ENCODE data around the gene AMFR. TPM values are rescaled to one million over a fixed set of nuclear protein-coding genes. Genes with fewer than 3 reads are reported as not detected.
"Not testable (repeated sequence)": the region's sequence is repeated elsewhere in the genome, so short reads cannot be mapped to it uniquely, and the experiment has no call there.

The AMFR gene
- total RNA-seq, 2 donors from 2014 or later = 68.7 to 92.4 TPM

DNA sequence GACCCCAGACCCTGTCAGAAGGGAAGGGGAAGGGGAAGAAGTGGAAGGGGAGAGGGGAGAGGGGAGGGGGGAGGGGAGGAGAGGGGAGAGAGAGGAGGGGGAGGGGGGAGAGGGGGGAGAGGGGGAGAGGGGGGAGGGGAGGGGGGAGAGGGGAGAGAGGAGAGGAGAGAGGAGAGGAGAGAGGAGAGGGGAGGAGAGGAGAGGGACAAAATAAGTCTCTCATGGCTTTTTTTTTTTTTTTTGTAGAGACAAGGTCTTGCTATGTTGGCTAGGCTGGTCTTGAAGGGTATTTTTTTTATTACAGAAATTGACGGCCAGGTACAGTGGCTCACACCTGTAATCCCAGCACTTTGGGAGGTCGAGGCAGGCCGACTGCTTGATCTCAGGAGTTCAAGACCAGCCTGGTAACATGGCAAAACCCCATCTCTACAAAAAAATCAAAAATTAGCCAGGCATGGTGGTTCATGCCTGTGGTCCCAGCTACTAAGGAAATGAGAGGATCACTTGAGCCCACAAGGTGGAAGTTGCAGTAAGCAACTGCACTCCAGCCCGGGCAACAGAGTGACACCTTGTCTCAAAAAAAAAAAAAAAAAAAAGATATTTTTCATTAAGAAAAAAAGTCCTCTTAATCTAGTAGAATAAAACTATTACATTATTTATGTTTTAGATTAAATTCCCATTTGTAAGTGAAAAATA lies 19.2 kb downstream of the AMFR start:
- intact Hi-C loops (cut with DNase I) = no loop called here
- H3K9ac ChIP-seq (ENCODE audit: low read depth in 2 of 2, low read length in 2 of 2) = no peak overlapping the region
- H3K27ac ChIP-seq = no peak overlapping the region
- TF ChIP-seq, protein P1, sequence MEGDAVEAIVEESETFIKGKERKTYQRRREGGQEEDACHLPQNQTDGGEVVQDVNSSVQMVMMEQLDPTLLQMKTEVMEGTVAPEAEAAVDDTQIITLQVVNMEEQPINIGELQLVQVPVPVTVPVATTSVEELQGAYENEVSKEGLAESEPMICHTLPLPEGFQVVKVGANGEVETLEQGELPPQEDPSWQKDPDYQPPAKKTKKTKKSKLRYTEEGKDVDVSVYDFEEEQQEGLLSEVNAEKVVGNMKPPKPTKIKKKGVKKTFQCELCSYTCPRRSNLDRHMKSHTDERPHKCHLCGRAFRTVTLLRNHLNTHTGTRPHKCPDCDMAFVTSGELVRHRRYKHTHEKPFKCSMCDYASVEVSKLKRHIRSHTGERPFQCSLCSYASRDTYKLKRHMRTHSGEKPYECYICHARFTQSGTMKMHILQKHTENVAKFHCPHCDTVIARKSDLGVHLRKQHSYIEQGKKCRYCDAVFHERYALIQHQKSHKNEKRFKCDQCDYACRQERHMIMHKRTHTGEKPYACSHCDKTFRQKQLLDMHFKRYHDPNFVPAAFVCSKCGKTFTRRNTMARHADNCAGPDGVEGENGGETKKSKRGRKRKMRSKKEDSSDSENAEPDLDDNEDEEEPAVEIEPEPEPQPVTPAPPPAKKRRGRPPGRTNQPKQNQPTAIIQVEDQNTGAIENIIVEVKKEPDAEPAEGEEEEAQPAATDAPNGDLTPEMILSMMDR (IDR thresholded peaks at IDR 0.05) = no peak
- H3K36me3 ChIP-seq = peaks cover 8% of the 10 kb centered on the region
- no peaks in the 10 kb centered on the region for H3K9me3 ChIP-seq
- H3K4me1 ChIP-seq = no peaks in the 10 kb centered on the region
- H3K27me3 ChIP-seq = no peaks in the 10 kb centered on the region
- no peak for DNase-seq
- no peak overlapping the region for H3K4me3 ChIP-seq

DNA sequence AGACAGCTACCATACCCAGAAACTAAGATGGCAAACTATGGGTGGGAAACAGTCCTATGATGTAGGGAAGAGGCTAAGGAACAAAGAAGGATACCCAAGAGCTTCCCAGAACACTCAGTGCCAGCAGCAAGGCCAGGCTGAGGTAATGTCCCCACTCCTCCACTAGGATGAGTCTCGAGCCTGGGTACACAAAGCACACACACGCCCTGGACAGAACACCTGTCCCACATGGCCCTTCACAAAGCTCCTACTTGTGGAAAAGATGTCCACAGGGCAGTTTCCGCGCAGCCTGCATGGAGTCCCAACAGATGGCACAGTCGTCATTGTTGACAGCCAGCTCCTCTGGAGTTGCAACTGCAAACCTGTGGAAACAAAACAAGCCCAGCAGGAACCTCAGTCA lies 23.9 kb downstream of the AMFR start:
- Histone ChIP-seq H3K9me3 (no peaks in the 10 kb centered on the region), H3K27me3 (no peaks in the 10 kb centered on the region), H3K4me1 (no peaks in the 10 kb centered on the region), H3K9ac (ENCODE audit: low read depth in 2 of 2, low read length in 2 of 2) (no peak overlapping the region), H3K4me3 (no peak overlapping the region), H3K36me3 (peaks cover 8% of the 10 kb centered on the region), H3K27ac (no peak overlapping the region)
- intact Hi-C loops (cut with DNase I) = no loop called here
- TF ChIP-seq, protein P1 (IDR thresholded peaks at IDR 0.05) = peak; percentile 11
- no peak for DNase-seq

DNA sequence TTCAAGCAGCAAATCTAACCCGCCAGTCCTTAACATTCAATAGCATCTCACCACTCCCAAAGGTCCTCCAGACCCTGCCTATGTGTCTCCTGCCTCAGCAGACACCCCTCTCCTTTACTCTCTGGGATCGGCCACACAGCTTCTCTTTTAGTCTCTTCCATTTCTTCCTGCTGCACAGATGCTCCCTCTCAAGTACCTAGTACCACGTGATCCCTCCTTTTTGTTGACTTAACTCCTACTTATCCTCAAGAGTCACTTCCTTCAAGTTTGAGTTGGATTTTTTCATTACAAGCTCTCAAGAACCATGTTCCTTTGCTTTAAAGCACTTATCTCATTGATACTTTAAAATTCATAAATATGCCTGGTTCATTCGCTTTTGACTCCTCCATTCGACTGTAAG lies 24.9 kb downstream of the AMFR start:
- intact Hi-C loops (cut with DNase I) = no loop called here
- Histone ChIP-seq H3K36me3 (peaks cover 8% of the 10 kb centered on the region), H3K27me3 (no peaks in the 10 kb centered on the region), H3K4me3 (no peak overlapping the region), H3K27ac (no peak overlapping the region), H3K9ac (ENCODE audit: low read depth in 2 of 2, low read length in 2 of 2) (no peak overlapping the region), H3K9me3 (no peaks in the 10 kb centered on the region), H3K4me1 (no peaks in the 10 kb centered on the region)
- TF ChIP-seq, protein P1 (IDR thresholded peaks at IDR 0.05) = no peak
- DNase-seq = no peak

DNA sequence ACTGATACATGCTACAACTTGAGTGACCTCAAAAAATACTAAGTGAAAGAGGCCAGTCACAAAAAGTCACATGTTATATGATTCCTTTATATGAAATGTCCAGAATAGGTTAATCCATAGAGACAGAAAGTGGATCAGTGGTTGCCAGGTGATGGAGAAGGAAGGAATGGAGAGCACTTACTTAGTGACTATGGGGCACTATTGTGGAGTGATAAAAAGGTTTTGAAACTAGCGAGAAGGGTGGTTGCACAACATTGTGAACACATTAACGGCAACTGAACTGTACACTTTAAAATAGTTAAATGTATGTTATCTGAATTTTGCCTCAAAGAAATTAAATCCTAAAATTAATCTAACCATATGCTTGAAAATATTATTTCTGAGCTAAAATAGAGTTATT lies 25.9 kb downstream of the AMFR start:
- Histone ChIP-seq H3K27ac (no peak overlapping the region), H3K27me3 (no peaks in the 10 kb centered on the region), H3K9me3 (no peaks in the 10 kb centered on the region), H3K36me3 (peaks cover 8% of the 10 kb centered on the region), H3K9ac (ENCODE audit: low read depth in 2 of 2, low read length in 2 of 2) (no peak overlapping the region), H3K4me3 (no peak overlapping the region), H3K4me1 (no peaks in the 10 kb centered on the region)
- intact Hi-C loops (cut with DNase I) = no loop called here
- DNase-seq = no peak
- TF ChIP-seq, protein P1 (IDR thresholded peaks at IDR 0.05) = no peak

DNA sequence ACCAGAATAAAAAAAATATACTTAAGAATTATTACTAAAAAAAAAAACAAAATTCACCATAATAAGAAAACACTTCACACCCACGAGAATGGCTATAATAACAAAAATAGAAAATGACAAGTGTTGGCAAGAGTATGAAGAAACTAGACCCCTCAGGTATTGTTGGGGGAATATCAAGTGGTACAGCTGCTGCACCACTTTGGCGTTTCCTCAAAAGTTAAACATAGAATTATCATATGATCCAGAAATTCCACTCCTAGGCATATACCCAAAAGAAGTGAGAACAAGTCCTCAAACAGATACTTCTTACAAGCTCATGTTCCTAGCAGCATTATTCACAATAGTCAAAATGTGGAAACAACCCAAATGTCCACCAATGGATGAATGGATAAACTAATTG lies 26.3 kb downstream of the AMFR start:
- TF ChIP-seq, protein P1 (IDR thresholded peaks at IDR 0.05) = no peak
- H3K9me3 ChIP-seq = no peaks in the 10 kb centered on the region
- no peak overlapping the region for H3K27ac ChIP-seq
- H3K4me3 ChIP-seq = no peak overlapping the region
- no peak overlapping the region for H3K9ac ChIP-seq (ENCODE audit: low read depth in 2 of 2, low read length in 2 of 2)
- no peaks in the 10 kb centered on the region for H3K27me3 ChIP-seq
- peaks cover 8% of the 10 kb centered on the region for H3K36me3 ChIP-seq
- no peaks in the 10 kb centered on the region for H3K4me1 ChIP-seq
- no peak for DNase-seq
- intact Hi-C loops (cut with DNase I) = no loop called here

DNA sequence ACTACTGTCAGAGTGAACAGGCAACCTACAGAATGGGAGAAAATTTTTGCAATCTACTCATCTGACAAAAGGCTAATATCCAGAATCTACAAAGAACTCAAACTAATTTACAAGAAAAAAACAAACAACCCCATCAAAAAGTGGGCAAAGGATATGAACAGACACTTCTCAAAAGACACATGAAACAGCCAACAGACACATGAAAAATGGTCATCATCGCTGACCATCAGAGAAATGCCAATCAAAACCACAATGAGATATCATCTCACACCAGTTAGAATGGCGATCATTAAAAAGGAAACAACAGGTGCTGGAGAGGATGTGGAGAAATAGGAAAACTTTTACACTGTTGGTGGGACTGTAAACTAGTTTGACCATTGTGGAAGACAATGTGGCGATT lies 28.6 kb downstream of the AMFR start:
- H3K9me3 ChIP-seq; H3K4me1 ChIP-seq; H3K9ac ChIP-seq (ENCODE audit: low read depth in 2 of 2, low read length in 2 of 2); H3K4me3 ChIP-seq; H3K36me3 ChIP-seq; H3K27me3 ChIP-seq; H3K27ac ChIP-seq; DNase-seq; intact Hi-C loops (cut with DNase I): not testable (repeated sequence)
